Aorta (tissue), 5 donors: ENCODE results near the gene PAX9. TPM values are rescaled to one million over a fixed set of nuclear protein-coding genes. Genes with fewer than 3 reads are reported as not detected.

Source experiments
- ATAC-seq: fragments of 200-7000 bp; cut with Tn5 transposase; one replicate; pipeline ENCODE4 v1.9.1; 2022; ENCODE audit warnings: moderate library complexity; ENCODE audit not compliant: low FRiP score
- DNase-seq, 2 donors: peaks; one replicate each; pipeline ENCODE4 v3.0.0-alpha.2; 2020
- H3K27ac ChIP-seq, 2 donors: one replicate each; pipeline ENCODE4 v1.5.1; 2013; ENCODE audit warnings: low read length in 2 of 2, mild to moderate bottlenecking in 2 of 2, moderate library complexity in 2 of 2, control low read depth in 1 of 2, inconsistent platforms in 1 of 2, low read depth in 1 of 2
- H3K27me3 ChIP-seq, 2 donors: one replicate each; pipeline ENCODE4 v1.6.1; 2013; ENCODE audit warnings: control low read depth in 1 of 2, low read length in 1 of 2, mild to moderate bottlenecking in 1 of 2, moderate library complexity in 1 of 2; ENCODE audit not compliant: insufficient read depth in 2 of 2, control insufficient read depth in 1 of 2
- H3K36me3 ChIP-seq, 2 donors: one replicate each; pipeline ENCODE4 v1.6.1; 2013; ENCODE audit warnings: control low read depth in 1 of 2, low read length in 1 of 2, mild to moderate bottlenecking in 1 of 2; ENCODE audit not compliant: insufficient read depth in 2 of 2, control insufficient read depth in 1 of 2
- H3K4me1 ChIP-seq, 2 donors: one replicate each; pipeline ENCODE4 v1.6.1; 2013; ENCODE audit warnings: low read length in 2 of 2, control low read depth in 1 of 2, mild to moderate bottlenecking in 1 of 2, moderate library complexity in 1 of 2; ENCODE audit not compliant: insufficient read depth in 2 of 2, control insufficient read depth in 1 of 2
- H3K4me3 ChIP-seq, 2 donors: one replicate each; pipeline ENCODE4 v1.5.1; 2013; ENCODE audit warnings: low read length in 2 of 2, control low read depth in 1 of 2, mild to moderate bottlenecking in 1 of 2
- H3K9me3 ChIP-seq: one replicate; pipeline ENCODE4 v1.6.1; 2013; ENCODE audit warnings: mild to moderate bottlenecking, low read length; ENCODE audit not compliant: control insufficient read depth
- WGBS, 2 donors: extraction: QIAGEN DNeasy Blood & Tissue Kit; methylation state at CpG; one replicate each; pipeline ENCODE4 v1.1.7; 2013; 5-methylcytosine and 5-hydroxymethylcytosine counted together
- intact Hi-C, 2 donors: fragments of 100-400 bp; cut with DNase I; formaldehyde crosslinking; loops; one replicate each; pipeline versions ENCODE4 v1.14.2 to v1.15.0; 2022
- polyA plus RNA-seq, 2 donors: library from polyadenylated mRNA; stranded (reverse); fragments of 200-250 nt; gene quantifications; one replicate each; pipeline ENCODE4 v1.2.3, GENCODE V29; 2013
- total RNA-seq, 2 donors: library from RNA; stranded (reverse); fragmentation: NEBNext Ultra II Directional; extraction: Animal tissue kit (Norgen Biotek cat#: 25700); gene quantifications; one replicate each; pipeline ENCODE4 v1.2.1, GENCODE V29; 2021
- donor health status: healthy with polysubstance abuse.
- donor health status: Bipolar disorder and iron deficiency.
- donor health status: DM: no; HTN: no; CAD: no.
- donor health status: DM: no; HTN: no; CAD: no.
- donor health status: DM: yes; HTN: yes; CAD: no.

PAX9 gene
- total and polyA plus RNA-seq, 4 donors: 0.28 to 3.4 (median 0.49) TPM

DNA sequence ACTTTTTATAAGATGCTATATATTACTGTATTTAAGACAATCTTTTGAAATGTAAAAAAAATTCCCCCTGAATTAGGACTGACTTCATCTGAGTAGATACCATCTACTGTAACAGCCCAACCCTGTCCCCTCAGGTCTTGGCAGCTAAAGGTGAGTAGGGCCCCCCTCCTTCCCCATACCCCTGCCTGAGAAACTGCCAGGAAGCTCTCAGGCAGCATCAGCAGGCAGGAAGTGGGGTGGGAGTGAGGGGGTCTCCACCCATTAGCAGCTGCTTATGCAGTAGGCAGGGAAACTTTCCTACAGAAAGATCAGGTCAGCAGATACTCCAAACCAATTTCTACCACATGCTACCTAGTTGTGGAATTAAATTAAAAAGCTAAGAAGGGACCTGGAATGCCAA, 62.5 kb downstream of the PAX9 start:
- Histone ChIP-seq H3K36me3 (no peaks in the 10 kb centered on the region), H3K9me3 (no peaks in the 10 kb centered on the region), H3K27me3 (no peaks in the 10 kb centered on the region), H3K27ac (no peak overlapping the region), H3K4me1 (no peaks in the 10 kb centered on the region), H3K4me3 (no peak overlapping the region)
- DNase-seq: no peak
- ATAC-seq: no peak
- intact Hi-C loops: no loop called here

- H3K27ac ChIP-seq: no peak overlapping the region
- 79 to 82% methylated on average over 3 of the region's 3 CpGs for WGBS, 2 donors
- H3K36me3 ChIP-seq: no peaks in the 10 kb centered on the region
- H3K4me3 ChIP-seq: no peak overlapping the region
- intact Hi-C loops: no loop called here
- ATAC-seq (no peak), DNase-seq (no peak)
- no peaks in the 10 kb centered on the region for H3K4me1 ChIP-seq
- H3K27me3 ChIP-seq: no peaks in the 10 kb centered on the region
- no peaks in the 10 kb centered on the region for H3K9me3 ChIP-seq
These were observed 64.5 kb downstream of the PAX9 start for GRCh38 chr14:36726128-36726527.

Other genes starting within 250 kb of the PAX9 start
- gene NKX2-1, start 141.6 kb upstream of the PAX9 start, total RNA-seq: not detected
- gene NKX2-1, start 141.6 kb upstream of the PAX9 start, polyA plus RNA-seq: under 1 TPM in 1 of 2 donors, not detected in 1; 0.13 TPM
- gene NKX2-8, start 79.2 kb upstream of the PAX9 start, total RNA-seq: not detected
- not detected for gene NKX2-8, start 79.2 kb upstream of the PAX9 start, polyA plus RNA-seq